ENCODE data around the gene SSH2. TPM values are rescaled to one million over a fixed set of nuclear protein-coding genes. Genes with fewer than 3 reads are reported as not detected.

The SSH2 gene
- total and polyA plus RNA-seq, 2 experiments from 2014 or later: 8.3 to 18.9 TPM

GRCh38 chr17:29671661-29672060 is 258.4 kb downstream of the SSH2 start:
- Histone ChIP-seq H3K9me2 (ENCODE audit: insufficient read depth) (no peaks in the 10 kb centered on the region), H3F3A (ENCODE audit: insufficient read depth) (peaks cover 6% of the 10 kb centered on the region; the same call in 1 of the 2 replicates), H3K79me2 (ENCODE audit: insufficient read depth) (no peaks in the 10 kb centered on the region), H3K9me3 (ENCODE audit: low read depth) (no peaks in the 10 kb centered on the region), H2AFZ (no peak overlapping the region), H3K4me3 (no peak overlapping the region), H4K20me1 (ENCODE audit: insufficient read depth) (no peaks in the 10 kb centered on the region), H3K4me2 (ENCODE audit: unreplicated experiment) (no peak overlapping the region), H3K27me3 (replicated peaks; ENCODE audit: insufficient read depth) (no peaks in the 10 kb centered on the region), H3K9ac (no peak overlapping the region), H3K27ac (no peak overlapping the region), H3K4me1 (ENCODE audit: insufficient read depth) (peaks cover 6% of the 10 kb centered on the region; the same call in 1 of the 2 replicates), H3K36me3 (ENCODE audit: low read depth) (peaks cover 5% of the 10 kb centered on the region; the same call in 1 of the 2 replicates)
- TF ChIP-seq EZH2 (IDR thresholded peaks at IDR 0.05; ENCODE audit: insufficient read depth, poor library complexity, severe bottlenecking) (no peak), EZH2phosphoT487 (IDR thresholded peaks at IDR 0.05; ENCODE audit: insufficient read depth, low read depth) (no peak)
- no peak for DNase-seq
- WGBS, 2 experiments (ENCODE audit: low coverage in 1 of 2, low lambda C conversion rate in 2 of 2, missing lambda C conversion rate in 2 of 2): 88 to 91% methylated on average over 5 of the region's 5 CpGs
- in situ Hi-C loops (cut with MboI): no loop called here

GRCh38 chr17:29669266-29669665 is 260.8 kb downstream of the SSH2 start:
- peaks cover 28% of the 10 kb centered on the region for H3F3A ChIP-seq (ENCODE audit: insufficient read depth)
- in situ Hi-C loops (cut with MboI): no loop called here
- peaks cover 24% of the 10 kb centered on the region for H3K4me1 ChIP-seq (ENCODE audit: insufficient read depth)
- no peak overlapping the region for H3K4me3 ChIP-seq
- no peak overlapping the region for H2AFZ ChIP-seq
- H3K27me3 ChIP-seq (replicated peaks; ENCODE audit: insufficient read depth): no peaks in the 10 kb centered on the region
- no peak overlapping the region for H3K9ac ChIP-seq
- no peak overlapping the region for H3K27ac ChIP-seq
- no peak for DNase-seq
- TF ChIP-seq EZH2 (IDR thresholded peaks at IDR 0.05; ENCODE audit: insufficient read depth, poor library complexity, severe bottlenecking): no peak
- TF ChIP-seq EZH2phosphoT487 (IDR thresholded peaks at IDR 0.05; ENCODE audit: insufficient read depth, low read depth): no peak
- no peaks in the 10 kb centered on the region for H3K9me3 ChIP-seq (ENCODE audit: low read depth)
- H3K9me2 ChIP-seq (ENCODE audit: insufficient read depth): no peaks in the 10 kb centered on the region
- H3K4me2 ChIP-seq (ENCODE audit: unreplicated experiment): no peak overlapping the region
- no peaks in the 10 kb centered on the region for H3K79me2 ChIP-seq (ENCODE audit: insufficient read depth)
- H4K20me1 ChIP-seq (ENCODE audit: insufficient read depth): no peaks in the 10 kb centered on the region
- peaks cover 5% of the 10 kb centered on the region; the same call in 1 of the 2 replicates for H3K36me3 ChIP-seq (ENCODE audit: low read depth)

GRCh38 chr17:29667969-29668368 is 262.1 kb downstream of the SSH2 start:
- Histone ChIP-seq H3K9ac (no peak overlapping the region), H3K4me1 (ENCODE audit: insufficient read depth) (peaks cover 32% of the 10 kb centered on the region), H3K4me3 (no peak overlapping the region), H2AFZ (no peak overlapping the region), H3F3A (ENCODE audit: insufficient read depth) (peaks cover 28% of the 10 kb centered on the region), H3K4me2 (ENCODE audit: unreplicated experiment) (no peak overlapping the region), H3K27ac (no peak overlapping the region), H3K27me3 (replicated peaks; ENCODE audit: insufficient read depth) (no peaks in the 10 kb centered on the region), H4K20me1 (ENCODE audit: insufficient read depth) (no peaks in the 10 kb centered on the region), H3K36me3 (ENCODE audit: low read depth) (peaks cover 5% of the 10 kb centered on the region; the same call in 1 of the 2 replicates), H3K9me3 (ENCODE audit: low read depth) (no peaks in the 10 kb centered on the region), H3K79me2 (ENCODE audit: insufficient read depth) (no peaks in the 10 kb centered on the region), H3K9me2 (ENCODE audit: insufficient read depth) (no peaks in the 10 kb centered on the region)
- TF ChIP-seq EZH2 (IDR thresholded peaks at IDR 0.05; ENCODE audit: insufficient read depth, poor library complexity, severe bottlenecking) (no peak), EZH2phosphoT487 (IDR thresholded peaks at IDR 0.05; ENCODE audit: insufficient read depth, low read depth) (no peak)
- DNase-seq: no peak
- in situ Hi-C loops (cut with MboI): no loop called here

- TF ChIP-seq EZH2phosphoT487 (IDR thresholded peaks at IDR 0.05; ENCODE audit: insufficient read depth, low read depth) (no peak; the same call in 1 of the 2 replicates), EZH2 (IDR thresholded peaks at IDR 0.05; ENCODE audit: insufficient read depth, poor library complexity, severe bottlenecking) (no peak)
- no peak overlapping the region for H2AFZ ChIP-seq
Measured at GRCh38 chr17:29665481-29665810, 264.6 kb downstream of the SSH2 start.

More at GRCh38 chr17:29665481-29665810, 264.6 kb downstream of the SSH2 start:
- in situ Hi-C loops (cut with MboI): no loop called here
- peak overlapping the region; percentile 69 for H3K27ac ChIP-seq
- H3K27me3 ChIP-seq (replicated peaks; ENCODE audit: insufficient read depth): no peaks in the 10 kb centered on the region
- no peaks in the 10 kb centered on the region for H3K36me3 ChIP-seq (ENCODE audit: low read depth)
- no peak for DNase-seq
- peaks cover 35% of the 10 kb centered on the region for H3K4me1 ChIP-seq (ENCODE audit: insufficient read depth)
- no peaks in the 10 kb centered on the region for H3K79me2 ChIP-seq (ENCODE audit: insufficient read depth)
- H3K4me3 ChIP-seq: peak overlapping the region; percentile 7; the same call in 1 of the 2 replicates
- H3F3A ChIP-seq (ENCODE audit: insufficient read depth): peaks cover 28% of the 10 kb centered on the region
- 0% methylated on average over 1 of the region's 1 CpG for WGBS, 2 experiments (ENCODE audit: low coverage in 1 of 2, low lambda C conversion rate in 2 of 2, missing lambda C conversion rate in 2 of 2)
- peak overlapping the region; percentile 53 for H3K4me2 ChIP-seq (ENCODE audit: unreplicated experiment)
- peak overlapping the region; percentile 40 for H3K9ac ChIP-seq
- H4K20me1 ChIP-seq (ENCODE audit: insufficient read depth): no peaks in the 10 kb centered on the region
- no peaks in the 10 kb centered on the region for H3K9me2 ChIP-seq (ENCODE audit: insufficient read depth)
- H3K9me3 ChIP-seq (ENCODE audit: low read depth): no peaks in the 10 kb centered on the region

All from GM23248 (cell line).